AG09309 (cell line): ENCODE results near the gene MARCHF3.

Experiments used
- DNase-seq: peaks from one replicate; pipeline ENCODE4 v3.0.0-alpha.2; 2010; ENCODE audit warnings: low read depth
- H3K4me3 ChIP-seq: 2 replicates; pipeline ENCODE4 v1.5.1; 2011; ENCODE audit warnings: mild to moderate bottlenecking, low read depth, low read length, moderate library complexity; ENCODE audit not compliant: control insufficient read depth
- CTCF ChIP-seq: IDR thresholded peaks from 2 replicates; pipeline ENCODE4 v1.5.1; 2011; ENCODE audit warnings: mild to moderate bottlenecking, low read depth, low read length, inconsistent platforms; ENCODE audit not compliant: insufficient read depth, control insufficient read depth; ENCODE audit errors: missing control alignments

The MARCHF3 gene

GRCh38 chr5:126826619-126827215 lies 203.6 kb downstream of the MARCHF3 start:
- H3K4me3 ChIP-seq, result no peak overlapping the region
- no peak for TF ChIP-seq CTCF
- DNase-seq, result no peak

- TF ChIP-seq CTCF, result no peak
- H3K4me3 ChIP-seq, result no peak overlapping the region
- DNase-seq, result no peak
These were observed 211.1 kb downstream of the MARCHF3 start for GRCh38 chr5:126819253-126819652.

GRCh38 chr5:126818736-126819135 lies 211.6 kb downstream of the MARCHF3 start:
- no peak for TF ChIP-seq CTCF
- DNase-seq, result no peak
- H3K4me3 ChIP-seq, result no peak overlapping the region
